ENCODE measurements around the gene HAND1.

- TF ChIP-seq CTCF (IDR thresholded peaks at IDR 0.05), result no peak
- no peak for TF ChIP-seq POLR2A (IDR thresholded peaks at IDR 0.05)
- TF ChIP-seq POLR2AphosphoS5 (IDR thresholded peaks at IDR 0.05), result no peak
These were observed 4.3 kb downstream of the HAND1 start for GRCh38 chr5:154473581-154474283.

All from prostate gland (tissue), 2 donors.